GM21360 (cell line): ENCODE measurements around the gene MKRN3.

Source experiments
- ATAC-seq: cut with Tn5 transposase; IDR thresholded peaks from one replicate; pipeline ENCODE4 v1.9.1; 2021; ENCODE audit warnings: mild to moderate bottlenecking, moderate library complexity; ENCODE audit not compliant: unreplicated experiment

The MKRN3 gene

GRCh38 chr15:23565395-23566070, at the start of gene MKRN3:
Gene MKRN3 (plus strand): TSS chr15:23565674. CDS start chr15:23565783, 109 bp downstream.
- no peak for ATAC-seq

- no peak for ATAC-seq
These were observed 48.6 kb upstream of the MKRN3 start for GRCh38 chr15:23516866-23517265.

- no peak for ATAC-seq
These were observed 47.4 kb upstream of the MKRN3 start for GRCh38 chr15:23518104-23518503.

GRCh38 chr15:23524816-23525215, 40.7 kb upstream of the MKRN3 start:
- no peak for ATAC-seq

GRCh38 chr15:23529891-23530290, 35.6 kb upstream of the MKRN3 start:
- no peak for ATAC-seq

GRCh38 chr15:23532024-23532423, 33.5 kb upstream of the MKRN3 start:
- no peak for ATAC-seq

- no peak for ATAC-seq
These were observed 28.8 kb upstream of the MKRN3 start for GRCh38 chr15:23536659-23537058.

GRCh38 chr15:23538648-23539047, 26.8 kb upstream of the MKRN3 start:
- ATAC-seq: no peak

- no peak for ATAC-seq
These were observed 25.6 kb upstream of the MKRN3 start for GRCh38 chr15:23539892-23540291.

GRCh38 chr15:23546158-23546557, 19.3 kb upstream of the MKRN3 start:
- ATAC-seq: no peak

GRCh38 chr15:23548071-23548470, 17.4 kb upstream of the MKRN3 start:
- ATAC-seq: no peak

- no peak for ATAC-seq
These were observed 3.6 kb upstream of the MKRN3 start for GRCh38 chr15:23561914-23562313.

- no peak for ATAC-seq
These were observed 566 bp upstream of the MKRN3 start for GRCh38 chr15:23564821-23565394.

- ATAC-seq: no peak
These were observed 639 bp downstream of the MKRN3 start for GRCh38 chr15:23566071-23566554.

GRCh38 chr15:23566651-23567050, 1.2 kb downstream of the MKRN3 start:
- ATAC-seq: no peak

GRCh38 chr15:23567921-23568320, 2.4 kb downstream of the MKRN3 start:
- ATAC-seq: no peak

- ATAC-seq: no peak
These were observed 3.9 kb downstream of the MKRN3 start for GRCh38 chr15:23569151-23569925.

- no peak for ATAC-seq
These were observed 5.0 kb downstream of the MKRN3 start for GRCh38 chr15:23570486-23570885.

GRCh38 chr15:23572844-23573243, 7.4 kb downstream of the MKRN3 start:
- no peak for ATAC-seq

GRCh38 chr15:23574742-23575141, 9.3 kb downstream of the MKRN3 start:
- ATAC-seq: no peak

GRCh38 chr15:23576061-23576460, 10.6 kb downstream of the MKRN3 start:
- ATAC-seq: no peak
